Stimulated activated naive B cell treated with anti-CD40 and anti-IgM and Interleukin-4, amounts not matched to agents 10 μg/mL and 1 μg/mL and 100 μg/mL, for 72 hours (primary cell): ENCODE results near the gene CKS1B.

Experiments used
- ATAC-seq, 2 donors: fragments of 150-1000 bp; cut with Tn5 transposase; replicated peaks; 2 replicates each; pipeline ENCODE4 v1.10.0; 2021; ENCODE audit warnings: moderate library complexity in 1 of 2
- DNase-seq: peaks from one replicate; pipeline ENCODE4 v3.0.0; 2021
- H3K27ac Mint-ChIP-seq: one replicate; pipeline ENCODE4 v1.8.0; 2022; ENCODE audit warnings: mild to moderate bottlenecking, mixed read lengths
- H3K27me3 Mint-ChIP-seq, 2 donors: one replicate each; pipeline ENCODE4 v1.8.0; 2022; ENCODE audit warnings: mixed read lengths in 2 of 2
- H3K36me3 Mint-ChIP-seq, 2 donors: one replicate each; pipeline ENCODE4 v1.8.0; 2022; ENCODE audit warnings: mixed read lengths in 2 of 2, mild to moderate bottlenecking in 1 of 2
- H3K4me1 Mint-ChIP-seq, 2 donors: one replicate each; pipeline ENCODE4 v1.8.0; 2022; ENCODE audit warnings: mixed read lengths in 2 of 2, mild to moderate bottlenecking in 1 of 2
- H3K4me3 Mint-ChIP-seq, 2 donors: one replicate each; pipeline ENCODE4 v1.8.0; 2022; ENCODE audit warnings: mild to moderate bottlenecking in 2 of 2, mixed read lengths in 2 of 2, moderate library complexity in 1 of 2
- H3K9me3 Mint-ChIP-seq, 2 donors: one replicate each; pipeline ENCODE4 v1.8.0; 2022; ENCODE audit warnings: mixed read lengths in 2 of 2, mild to moderate bottlenecking in 1 of 2

Gene CKS1B

DNA sequence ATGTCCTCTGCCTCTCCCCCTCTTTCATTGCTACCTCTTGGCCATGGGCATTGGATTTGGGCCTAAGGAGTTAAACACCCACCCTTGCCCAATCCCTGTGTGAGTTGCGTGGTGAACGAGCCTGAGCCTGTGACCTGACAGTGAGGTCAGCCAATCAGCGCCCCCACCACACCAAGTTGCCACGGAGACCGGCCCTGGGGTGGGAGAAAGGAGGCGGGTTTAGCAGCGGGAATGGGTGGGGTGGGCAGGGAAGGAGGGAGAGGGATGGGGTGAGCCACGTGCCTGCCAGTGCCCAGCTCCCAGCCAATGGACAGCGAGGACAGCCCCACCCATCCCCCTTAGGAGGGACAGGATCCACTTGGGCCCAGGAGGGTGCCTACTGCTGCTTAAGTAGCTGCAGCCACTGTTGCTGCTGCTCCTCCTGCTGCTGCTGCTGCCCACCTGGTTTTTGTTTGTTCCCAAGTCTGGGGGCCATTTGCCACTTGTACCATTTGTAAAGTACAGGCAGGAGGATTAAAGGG, 37.6 kb downstream of the CKS1B start:
- no peaks in the 10 kb centered on the region for H3K27me3 Mint-ChIP-seq
- no peak overlapping the region for H3K4me3 Mint-ChIP-seq
- peaks cover 16 to 42% of the 10 kb centered on the region in 2 donors for H3K36me3 Mint-ChIP-seq
- H3K27ac Mint-ChIP-seq = peak overlapping the region; percentile 20
- no peak for DNase-seq
- H3K9me3 Mint-ChIP-seq = no peaks in the 10 kb centered on the region
- ATAC-seq = no peak
- peaks cover 65 to 94% of the 10 kb centered on the region in 2 donors for H3K4me1 Mint-ChIP-seq

DNA sequence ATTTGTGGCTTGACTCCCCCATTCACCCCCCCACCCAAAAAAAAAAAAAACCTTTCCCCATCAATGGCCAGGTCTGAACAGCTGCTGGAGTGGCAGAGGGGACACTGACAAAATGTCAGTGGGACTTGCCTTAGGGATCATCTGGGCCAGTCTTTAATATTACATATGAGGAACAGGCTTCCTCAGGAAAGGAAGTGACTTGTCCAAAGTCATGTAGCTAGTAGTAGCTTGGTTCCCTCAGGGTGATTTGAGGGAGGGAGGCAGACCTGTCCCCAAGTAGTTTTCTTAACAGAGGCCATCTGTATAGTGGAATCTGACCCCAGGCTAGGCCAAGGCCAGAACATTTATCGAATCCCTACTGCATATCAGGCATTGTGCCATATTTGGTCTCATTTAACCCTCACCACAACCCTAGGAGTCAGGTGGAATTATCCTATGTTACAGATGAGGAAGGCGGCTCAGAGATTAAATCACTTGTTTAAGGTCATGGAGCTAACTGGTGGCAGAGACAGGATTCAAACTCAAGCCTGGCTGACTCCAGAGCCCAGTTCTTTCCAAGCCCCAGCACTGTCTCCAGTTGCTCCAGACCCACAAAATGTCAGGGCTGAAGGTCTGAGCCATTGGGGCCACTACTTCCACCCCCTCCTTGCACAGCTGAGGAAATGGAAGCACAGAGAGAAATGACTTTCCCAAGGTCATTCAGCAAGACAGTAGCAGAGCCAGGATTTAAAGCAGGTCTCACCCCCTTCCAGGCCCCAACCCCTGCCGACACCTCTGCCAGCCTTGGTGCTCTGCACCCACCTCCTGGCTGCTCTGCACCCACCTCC, 38.5 kb downstream of the CKS1B start:
- DNase-seq (no peak), ATAC-seq (no peak)
- Mint-ChIP-seq H3K36me3 (peaks cover 16 to 41% of the 10 kb centered on the region in 2 donors), H3K4me1 (peaks cover 63 to 93% of the 10 kb centered on the region in 2 donors), H3K4me3 (no peak overlapping the region), H3K9me3 (no peaks in the 10 kb centered on the region), H3K27ac (peak overlapping the region; percentile 47), H3K27me3 (no peaks in the 10 kb centered on the region)

DNA sequence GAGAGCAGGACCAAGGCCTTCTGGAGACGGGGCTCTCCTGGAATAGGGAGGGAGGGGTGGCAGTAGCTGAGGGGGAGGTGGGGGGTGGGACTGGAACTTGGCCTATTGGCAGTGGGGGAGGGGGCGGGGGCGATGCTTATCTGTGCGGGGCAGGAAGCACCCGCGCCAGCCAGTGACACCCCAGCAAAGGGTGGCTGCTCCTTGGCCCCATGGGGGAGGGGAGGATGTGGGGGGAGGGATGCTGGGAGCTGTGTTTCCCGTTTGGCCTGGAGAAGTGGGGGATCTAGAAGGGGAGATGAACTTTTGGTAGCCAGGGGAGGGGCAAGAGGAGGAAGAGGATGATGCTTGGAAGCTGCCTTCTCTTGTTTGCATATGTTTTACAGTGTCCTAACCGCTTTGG, 39.2 kb downstream of the CKS1B start:
- Mint-ChIP-seq H3K27me3 (no peaks in the 10 kb centered on the region), H3K4me1 (peaks cover 59 to 93% of the 10 kb centered on the region in 2 donors), H3K27ac (peak overlapping the region; percentile 56), H3K9me3 (no peaks in the 10 kb centered on the region), H3K36me3 (peaks cover 16 to 36% of the 10 kb centered on the region in 2 donors), H3K4me3 (no peak overlapping the region)
- DNase-seq (no peak), ATAC-seq (no peak)

DNA sequence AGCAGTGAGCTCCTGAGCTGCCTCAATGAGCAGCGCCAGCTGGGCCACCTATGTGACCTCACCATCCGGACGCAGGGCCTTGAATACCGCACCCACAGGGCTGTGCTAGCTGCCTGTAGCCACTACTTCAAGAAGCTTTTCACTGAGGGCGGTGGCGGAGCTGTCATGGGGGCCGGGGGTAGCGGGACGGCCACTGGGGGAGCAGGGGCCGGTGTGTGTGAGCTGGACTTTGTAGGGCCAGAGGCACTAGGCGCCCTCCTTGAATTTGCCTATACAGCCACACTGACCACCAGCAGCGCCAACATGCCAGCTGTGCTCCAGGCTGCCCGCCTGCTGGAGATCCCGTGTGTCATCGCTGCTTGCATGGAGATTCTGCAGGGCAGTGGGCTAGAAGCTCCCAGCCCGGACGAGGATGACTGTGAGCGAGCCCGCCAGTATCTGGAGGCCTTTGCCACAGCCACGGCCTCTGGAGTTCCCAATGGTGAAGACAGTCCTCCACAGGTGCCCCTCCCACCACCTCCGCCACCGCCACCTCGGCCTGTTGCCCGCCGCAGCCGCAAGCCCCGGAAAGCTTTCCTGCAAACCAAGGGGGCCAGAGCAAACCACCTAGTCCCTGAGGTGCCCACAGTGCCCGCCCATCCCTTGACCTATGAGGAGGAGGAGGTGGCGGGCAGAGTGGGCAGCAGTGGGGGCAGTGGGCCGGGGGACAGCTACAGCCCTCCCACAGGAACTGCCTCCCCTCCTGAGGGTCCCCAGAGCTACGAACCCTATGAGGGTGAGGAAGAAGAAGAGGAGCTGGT, 40.4 kb downstream of the CKS1B start:
- Mint-ChIP-seq H3K27ac (no peak overlapping the region), H3K27me3 (no peaks in the 10 kb centered on the region), H3K4me1 (peaks cover 58 to 93% of the 10 kb centered on the region in 2 donors), H3K9me3 (no peaks in the 10 kb centered on the region), H3K4me3 (no peak overlapping the region), H3K36me3 (peaks cover 10 to 34% of the 10 kb centered on the region in 2 donors)
- no peak for ATAC-seq
- no peak for DNase-seq

DNA sequence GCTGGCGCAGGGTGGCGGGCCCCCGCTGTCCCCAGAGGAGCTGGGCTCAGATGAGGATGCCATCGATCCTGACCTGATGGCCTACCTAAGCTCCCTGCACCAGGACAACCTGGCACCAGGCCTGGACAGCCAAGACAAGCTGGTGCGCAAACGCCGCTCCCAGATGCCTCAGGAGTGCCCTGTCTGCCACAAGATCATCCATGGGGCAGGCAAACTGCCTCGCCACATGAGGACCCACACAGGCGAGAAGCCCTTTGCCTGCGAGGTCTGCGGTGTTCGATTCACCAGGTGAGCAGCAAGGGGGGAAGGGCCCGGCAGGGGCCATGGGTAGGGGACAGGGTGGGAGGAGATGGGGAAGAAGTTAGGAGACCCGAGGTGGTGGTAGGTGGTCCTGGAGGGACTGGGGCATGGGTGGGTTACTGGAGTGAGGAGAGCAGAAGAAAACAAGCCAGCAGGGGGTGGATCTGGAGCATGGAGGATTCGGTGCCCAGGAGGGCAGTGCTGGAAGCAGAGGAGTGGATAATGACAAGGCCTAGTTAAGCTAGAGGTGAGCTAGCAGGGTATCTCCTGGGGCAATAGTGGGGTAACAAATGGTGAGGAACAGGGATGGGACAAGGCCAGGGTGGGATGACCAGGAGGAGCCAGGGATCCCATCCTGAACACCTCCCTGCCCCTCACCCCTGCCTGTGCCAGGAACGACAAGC, 41.2 kb downstream of the CKS1B start:
- Mint-ChIP-seq H3K4me1 (peaks cover 54 to 93% of the 10 kb centered on the region in 2 donors), H3K4me3 (peak overlapping the region in 1 of 2 donors; percentile 5), H3K27ac (peak overlapping the region; percentile 92), H3K9me3 (no peaks in the 10 kb centered on the region), H3K27me3 (no peaks in the 10 kb centered on the region), H3K36me3 (peaks cover 13 to 33% of the 10 kb centered on the region in 2 donors)
- ATAC-seq = no peak
- no peak for DNase-seq

DNA sequence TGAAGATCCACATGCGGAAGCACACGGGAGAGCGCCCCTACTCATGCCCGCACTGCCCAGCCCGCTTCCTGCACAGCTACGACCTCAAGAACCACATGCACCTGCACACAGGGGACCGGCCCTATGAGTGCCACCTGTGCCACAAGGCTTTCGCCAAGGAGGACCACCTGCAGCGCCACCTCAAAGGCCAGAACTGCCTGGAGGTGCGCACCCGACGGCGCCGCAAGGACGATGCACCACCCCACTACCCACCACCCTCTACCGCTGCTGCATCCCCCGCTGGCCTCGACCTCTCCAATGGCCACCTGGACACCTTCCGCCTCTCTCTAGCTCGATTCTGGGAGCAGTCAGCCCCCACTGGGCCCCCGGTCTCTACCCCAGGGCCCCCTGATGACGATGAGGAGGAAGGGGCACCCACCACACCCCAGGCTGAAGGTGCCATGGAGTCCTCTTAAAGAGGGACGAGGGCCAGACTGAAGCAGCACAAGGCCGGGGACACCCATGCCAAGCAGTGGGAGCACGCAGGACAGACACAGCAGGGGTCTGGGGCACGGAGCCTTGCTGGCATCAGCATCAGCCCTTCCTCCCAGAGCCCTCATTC, 41.9 kb downstream of the CKS1B start:
- H3K27ac Mint-ChIP-seq = peak overlapping the region; percentile 96
- peak; percentile 46 to 50 for ATAC-seq
- DNase-seq = peak; percentile 40
- peak overlapping the region in 1 of 2 donors; percentile 17 for H3K4me3 Mint-ChIP-seq
- H3K36me3 Mint-ChIP-seq = peaks cover 13 to 29% of the 10 kb centered on the region in 2 donors
- H3K4me1 Mint-ChIP-seq = peaks cover 50 to 93% of the 10 kb centered on the region in 2 donors
- no peaks in the 10 kb centered on the region for H3K9me3 Mint-ChIP-seq
- H3K27me3 Mint-ChIP-seq = no peaks in the 10 kb centered on the region

DNA sequence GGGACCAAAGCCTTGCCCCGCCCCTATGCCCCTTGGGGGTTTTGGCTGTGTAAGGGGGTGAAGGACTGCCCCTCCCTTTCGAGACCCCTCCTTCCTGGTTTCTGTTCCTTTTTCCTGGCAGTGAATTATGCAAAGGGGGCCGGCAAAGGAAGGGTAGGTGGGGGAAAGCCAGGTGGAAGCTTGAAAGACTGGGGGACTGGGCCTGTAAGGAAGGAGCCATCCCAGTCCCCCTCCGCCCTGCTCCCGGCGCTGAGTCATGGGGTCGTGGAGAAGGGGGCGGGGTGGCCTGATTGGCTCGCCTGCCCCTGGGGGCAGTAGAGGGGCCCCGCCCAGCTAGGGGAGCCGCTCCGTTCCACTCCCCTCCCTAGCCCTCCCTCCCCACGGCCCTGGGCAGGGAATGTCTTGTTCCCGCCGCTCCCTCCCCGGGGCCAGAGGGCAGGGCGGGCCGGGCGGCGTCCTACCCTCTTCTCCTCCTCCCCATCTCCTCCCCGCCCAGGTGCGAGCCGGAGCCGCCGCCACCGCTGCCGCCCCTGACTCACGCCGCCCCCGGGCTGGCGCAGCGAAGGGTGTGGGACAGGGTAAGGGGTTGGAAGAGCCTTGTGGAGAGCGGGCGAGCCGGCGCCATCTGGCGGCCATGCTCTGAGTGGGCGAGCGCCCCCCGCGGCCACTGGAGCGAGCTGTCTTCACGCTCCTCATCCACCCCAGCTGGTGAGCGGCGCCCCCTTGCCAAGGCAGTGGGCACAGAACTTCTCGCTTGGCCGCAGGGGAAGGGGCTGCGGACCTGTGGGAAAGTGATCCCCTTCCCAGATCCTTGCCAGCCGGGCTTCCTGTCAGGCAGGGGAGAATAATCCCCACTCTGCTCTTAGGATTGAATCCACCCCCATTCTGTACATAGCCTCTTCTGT, 42.8 kb downstream of the CKS1B start:
- H3K27me3 Mint-ChIP-seq = no peaks in the 10 kb centered on the region
- no peaks in the 10 kb centered on the region for H3K9me3 Mint-ChIP-seq
- H3K36me3 Mint-ChIP-seq = peaks cover 16 to 29% of the 10 kb centered on the region in 2 donors
- DNase-seq = peak; percentile 82
- peak; percentile 78 to 81 for ATAC-seq
- peak overlapping the region; percentile 78 to 85 for H3K4me3 Mint-ChIP-seq
- peaks cover 46 to 89% of the 10 kb centered on the region in 2 donors for H3K4me1 Mint-ChIP-seq
- H3K27ac Mint-ChIP-seq = peak overlapping the region; percentile 96

DNA sequence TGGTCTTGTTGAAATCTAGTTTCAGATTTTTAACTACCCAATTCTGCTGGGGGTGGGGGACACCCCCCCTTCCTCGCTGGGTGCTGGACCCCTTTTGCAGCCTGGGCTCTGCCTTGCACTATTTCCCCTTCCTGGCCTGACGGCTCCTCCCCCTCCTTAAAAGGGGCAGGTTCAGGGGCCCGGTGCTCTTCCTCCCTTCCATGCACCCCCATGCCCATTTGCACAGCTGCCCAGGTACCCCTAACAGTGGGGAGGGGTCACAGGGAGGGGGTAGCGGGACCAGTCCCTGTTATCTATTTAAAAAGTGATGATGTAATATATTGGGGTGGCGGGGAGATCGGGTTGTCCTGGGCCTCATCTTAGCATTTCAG, 43.5 kb downstream of the CKS1B start:
- ATAC-seq = peak; percentile 19 to 26
- H3K9me3 Mint-ChIP-seq = no peaks in the 10 kb centered on the region
- peak overlapping the region; percentile 78 to 85 for H3K4me3 Mint-ChIP-seq
- H3K27me3 Mint-ChIP-seq = no peaks in the 10 kb centered on the region
- DNase-seq = no peak
- peak overlapping the region; percentile 82 for H3K27ac Mint-ChIP-seq
- peaks cover 41 to 83% of the 10 kb centered on the region in 2 donors for H3K4me1 Mint-ChIP-seq
- peaks cover 16 to 27% of the 10 kb centered on the region in 2 donors for H3K36me3 Mint-ChIP-seq

DNA sequence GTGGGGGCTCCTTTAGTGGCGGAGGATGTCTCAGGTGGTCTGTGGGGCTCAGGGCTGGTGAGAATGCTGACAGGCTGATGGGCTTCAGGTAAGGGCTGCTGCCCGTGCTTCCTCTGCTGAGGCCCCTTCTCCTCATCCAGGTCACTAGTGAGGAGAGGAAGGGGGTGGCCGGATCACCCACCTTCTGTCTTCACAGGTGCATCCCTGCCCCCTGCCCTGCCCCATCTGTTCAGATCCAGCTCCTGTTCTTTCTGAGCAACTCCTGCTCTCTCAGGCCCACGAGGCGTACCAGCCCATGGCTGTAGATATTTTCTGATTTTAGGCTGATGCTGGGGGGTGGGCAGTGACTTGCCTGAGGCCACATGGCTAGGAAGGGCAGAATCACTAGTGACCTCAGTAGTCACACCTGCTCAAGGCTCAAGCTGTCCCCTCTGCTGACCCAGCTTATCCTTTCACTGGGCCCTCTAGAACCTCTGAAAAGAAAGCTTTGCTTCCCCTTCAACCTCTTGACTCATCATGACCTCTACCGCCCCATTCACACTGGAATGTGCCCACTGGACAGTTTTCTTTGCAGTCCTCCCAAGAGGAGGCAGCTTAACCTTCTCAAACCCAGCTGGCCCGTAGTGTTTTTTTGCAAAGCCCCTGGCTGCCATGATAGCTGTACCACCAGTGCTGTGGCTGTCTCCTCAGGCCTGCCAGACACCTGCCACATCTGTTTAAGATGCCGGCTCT, 44.3 kb downstream of the CKS1B start:
- DNase-seq (no peak), ATAC-seq (no peak)
- peak overlapping the region in 1 of 2 donors; percentile 85 for H3K4me3 Mint-ChIP-seq
- peaks cover 16 to 22% of the 10 kb centered on the region in 2 donors for H3K36me3 Mint-ChIP-seq
- peak overlapping the region; percentile 82 for H3K27ac Mint-ChIP-seq
- no peaks in the 10 kb centered on the region for H3K9me3 Mint-ChIP-seq
- no peaks in the 10 kb centered on the region for H3K27me3 Mint-ChIP-seq
- H3K4me1 Mint-ChIP-seq = peaks cover 33 to 74% of the 10 kb centered on the region in 2 donors

DNA sequence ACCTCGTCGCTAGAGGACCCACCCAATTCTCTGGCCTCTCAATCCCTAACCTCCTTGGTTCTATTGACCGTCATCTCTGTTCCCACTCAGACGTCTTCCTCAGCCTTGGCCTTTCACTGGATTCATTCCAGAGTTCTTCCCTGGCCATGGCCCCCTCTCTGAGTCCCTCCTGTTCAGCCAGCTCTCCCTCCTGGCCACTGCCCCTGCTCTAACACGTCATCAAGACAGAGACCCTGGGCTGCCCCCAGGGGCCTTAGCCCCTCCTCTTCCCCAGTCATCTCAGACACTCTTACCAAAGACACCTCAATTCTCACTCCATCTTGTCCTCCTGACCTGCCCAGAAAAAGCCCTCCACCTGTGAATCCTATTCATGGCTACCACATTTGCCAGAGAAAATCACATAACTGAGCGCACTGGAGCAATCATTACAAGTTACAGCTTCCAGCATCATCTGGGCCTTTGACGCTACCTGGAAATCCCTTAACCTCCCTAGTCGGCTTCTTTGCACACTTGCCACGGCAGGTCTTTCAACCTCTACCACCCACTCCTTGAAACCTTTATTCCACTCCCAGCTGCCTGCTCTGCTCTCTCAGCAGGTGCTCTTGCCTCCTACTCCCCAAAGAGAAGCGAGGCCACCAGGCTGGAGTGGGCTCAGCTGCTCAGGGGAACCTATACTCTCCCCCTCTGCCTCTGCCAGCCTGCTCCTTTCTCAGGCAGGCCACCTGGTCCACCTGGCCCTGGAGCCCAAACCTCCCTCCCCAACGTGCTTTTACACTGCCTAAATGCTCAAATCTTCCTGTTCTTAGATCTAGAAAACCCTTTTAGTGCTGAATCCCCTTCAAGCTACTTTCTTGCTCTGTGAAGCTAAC, 45.1 kb downstream of the CKS1B start:
- DNase-seq (no peak), ATAC-seq (no peak)
- Mint-ChIP-seq H3K9me3 (no peaks in the 10 kb centered on the region), H3K27me3 (no peaks in the 10 kb centered on the region), H3K4me1 (peaks cover 32 to 66% of the 10 kb centered on the region in 2 donors), H3K27ac (peak overlapping the region; percentile 82), H3K4me3 (peak overlapping the region; percentile 2 to 39), H3K36me3 (peaks cover 16 to 22% of the 10 kb centered on the region in 2 donors)

DNA sequence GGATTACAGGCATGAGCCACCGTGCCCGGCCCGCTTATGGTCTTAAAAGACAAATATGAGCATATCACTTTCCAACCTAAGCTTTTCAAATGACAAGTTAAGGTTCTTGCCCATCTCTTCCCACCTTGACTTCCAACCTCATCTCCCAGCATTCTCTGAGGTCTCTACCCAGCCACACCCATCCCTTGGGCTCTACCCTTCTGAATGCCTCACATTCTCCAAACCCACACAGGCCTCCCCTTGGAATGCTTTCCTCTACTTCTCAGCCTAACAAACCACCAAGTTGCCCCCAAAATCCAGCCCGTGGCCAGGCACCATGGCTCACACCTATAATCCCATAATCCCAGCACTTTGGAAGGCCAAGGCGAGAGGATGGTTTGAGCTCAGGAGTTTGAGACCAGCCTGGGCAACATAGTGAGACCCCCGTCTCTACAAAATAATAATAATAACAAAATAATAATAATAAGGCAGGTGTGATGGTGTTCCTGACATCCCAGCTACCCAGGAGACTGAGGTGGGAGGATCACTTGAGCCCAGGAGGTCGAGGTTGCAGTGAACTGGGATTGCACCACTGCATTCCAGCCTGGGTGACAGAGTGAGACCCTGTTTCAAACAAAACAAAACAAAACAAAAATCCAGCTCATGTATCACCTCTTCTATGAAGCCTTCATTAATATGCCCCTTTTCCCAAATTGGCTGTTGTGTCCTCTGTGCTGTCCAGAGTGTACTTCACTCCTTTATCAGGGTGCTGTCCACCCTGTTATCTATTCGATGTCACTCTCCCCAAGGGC, 47.9 kb downstream of the CKS1B start:
- DNase-seq (no peak), ATAC-seq (no peak)
- Mint-ChIP-seq H3K27ac (no peak overlapping the region), H3K36me3 (peaks cover 8 to 11% of the 10 kb centered on the region in 2 donors), H3K9me3 (no peaks in the 10 kb centered on the region), H3K27me3 (no peaks in the 10 kb centered on the region), H3K4me1 (peaks cover 14 to 43% of the 10 kb centered on the region in 2 donors), H3K4me3 (no peak overlapping the region)
